LNCaP clone FGC (cell line): ENCODE measurements around the gene CDH12.

Source experiments
- DNase-seq: peaks from one replicate; pipeline ENCODE4 v3.0.0-alpha.2; 2011; ENCODE audit warnings: low read depth
- H3K4me3 ChIP-seq: 2 replicates; pipeline ENCODE4 v1.5.1; 2011; ENCODE audit warnings: mild to moderate bottlenecking, low read depth, low read length, control low read depth
- TF ChIP-seq, protein P1 (sequence below): IDR thresholded peaks from 2 replicates; pipeline ENCODE4 v1.5.1; 2012; ENCODE audit warnings: mild to moderate bottlenecking; ENCODE audit not compliant: control insufficient read depth, insufficient read depth; ENCODE audit errors: extremely low read depth

CDH12 gene

DNA sequence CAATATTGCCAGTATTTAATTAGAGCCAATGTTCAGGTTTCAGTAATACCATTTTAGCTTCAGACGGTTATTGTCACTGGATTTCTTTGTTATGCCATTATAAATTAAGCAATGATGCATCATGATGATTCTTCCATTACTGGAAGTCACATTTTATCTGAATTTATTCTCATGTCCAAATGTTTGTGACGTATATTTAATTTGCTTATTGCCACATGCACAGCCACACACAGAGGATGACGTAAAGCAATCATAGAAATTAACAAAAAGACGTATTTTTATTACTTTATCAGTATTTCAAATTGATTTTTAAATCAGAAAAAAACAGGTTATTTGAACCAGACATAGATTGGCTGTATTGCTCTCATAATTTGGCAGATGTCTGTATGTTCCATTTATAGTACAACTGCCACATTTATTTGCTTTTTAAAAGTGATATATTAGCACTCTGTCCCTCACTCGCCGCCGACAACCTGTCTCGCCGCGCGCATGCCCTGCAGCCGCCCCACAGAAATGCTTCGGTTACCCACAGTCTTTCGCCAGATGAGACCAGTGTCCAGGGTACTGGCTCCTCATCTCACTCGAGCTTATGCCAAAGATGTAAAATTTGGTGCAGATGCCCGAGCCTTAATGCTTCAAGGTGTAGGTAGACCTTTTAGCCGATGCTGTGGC is 970.9 kb downstream of the CDH12 start:
- no peak overlapping the region for H3K4me3 ChIP-seq
- TF ChIP-seq, protein P1, sequence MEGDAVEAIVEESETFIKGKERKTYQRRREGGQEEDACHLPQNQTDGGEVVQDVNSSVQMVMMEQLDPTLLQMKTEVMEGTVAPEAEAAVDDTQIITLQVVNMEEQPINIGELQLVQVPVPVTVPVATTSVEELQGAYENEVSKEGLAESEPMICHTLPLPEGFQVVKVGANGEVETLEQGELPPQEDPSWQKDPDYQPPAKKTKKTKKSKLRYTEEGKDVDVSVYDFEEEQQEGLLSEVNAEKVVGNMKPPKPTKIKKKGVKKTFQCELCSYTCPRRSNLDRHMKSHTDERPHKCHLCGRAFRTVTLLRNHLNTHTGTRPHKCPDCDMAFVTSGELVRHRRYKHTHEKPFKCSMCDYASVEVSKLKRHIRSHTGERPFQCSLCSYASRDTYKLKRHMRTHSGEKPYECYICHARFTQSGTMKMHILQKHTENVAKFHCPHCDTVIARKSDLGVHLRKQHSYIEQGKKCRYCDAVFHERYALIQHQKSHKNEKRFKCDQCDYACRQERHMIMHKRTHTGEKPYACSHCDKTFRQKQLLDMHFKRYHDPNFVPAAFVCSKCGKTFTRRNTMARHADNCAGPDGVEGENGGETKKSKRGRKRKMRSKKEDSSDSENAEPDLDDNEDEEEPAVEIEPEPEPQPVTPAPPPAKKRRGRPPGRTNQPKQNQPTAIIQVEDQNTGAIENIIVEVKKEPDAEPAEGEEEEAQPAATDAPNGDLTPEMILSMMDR, result no peak
- no peak for DNase-seq

DNA sequence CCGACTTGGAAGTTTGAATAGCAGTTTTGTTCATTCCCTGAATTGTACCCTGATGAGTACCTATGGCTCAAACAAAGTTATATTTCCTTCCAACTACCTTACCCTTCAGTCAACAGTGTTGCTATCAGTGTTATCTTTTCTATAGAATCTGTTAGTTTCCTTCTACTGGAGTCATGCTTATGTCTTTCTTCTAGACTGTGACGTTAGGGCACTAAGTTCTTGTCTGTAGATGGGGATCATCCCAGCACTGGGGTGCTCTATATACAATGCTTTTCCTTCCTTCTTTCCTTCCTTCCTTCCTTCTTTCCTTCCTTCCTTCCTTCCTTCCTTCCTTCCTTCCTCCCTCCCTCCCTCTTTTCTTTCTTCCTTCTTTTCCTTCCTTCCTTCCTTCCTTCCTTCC is 973.0 kb downstream of the CDH12 start:
- TF ChIP-seq, protein P1, result no peak
- no peak overlapping the region for H3K4me3 ChIP-seq

DNA sequence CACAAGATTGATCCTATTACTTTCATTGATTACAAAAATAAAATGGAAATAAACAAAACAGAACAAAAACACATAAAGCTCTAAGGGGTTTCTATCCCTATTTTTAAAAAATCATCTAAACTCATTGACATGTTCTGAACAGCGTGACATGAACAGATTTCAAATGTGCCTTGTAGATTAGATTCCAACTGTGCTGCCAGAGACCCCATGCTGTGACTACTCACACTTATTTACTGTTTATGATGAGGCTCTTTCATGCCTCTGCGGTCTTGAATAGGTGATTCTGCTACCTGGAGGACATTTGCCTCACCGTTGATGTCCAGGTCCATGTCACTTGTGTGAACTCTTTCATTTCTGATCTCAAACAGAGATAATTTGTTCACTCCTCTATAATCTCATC is 990.2 kb downstream of the CDH12 start:
- DNase-seq, result no peak
- no peak overlapping the region for H3K4me3 ChIP-seq
- TF ChIP-seq, protein P1, result no peak

More for the DNA sequence above, 973.0 kb downstream of the CDH12 start:
- DNase-seq, result no peak

DNA sequence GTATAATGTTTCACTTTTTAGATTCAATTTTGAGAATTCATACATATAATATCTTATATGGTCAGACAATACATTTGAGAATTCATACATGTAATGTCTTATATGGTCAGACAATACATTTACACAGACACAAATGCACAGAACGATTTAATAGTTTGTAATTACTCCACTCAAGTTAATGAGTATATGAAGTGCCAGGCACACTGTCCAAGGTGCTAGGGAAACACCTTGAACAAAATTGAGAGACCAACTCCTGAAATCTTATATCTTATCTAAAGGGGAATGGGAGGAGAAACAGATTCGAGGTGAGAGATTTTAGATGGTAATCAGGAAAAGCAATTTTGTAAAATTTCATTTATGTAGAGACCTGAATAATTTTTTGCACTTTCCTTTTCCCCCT is 994.7 kb downstream of the CDH12 start:
- no peak for DNase-seq
- H3K4me3 ChIP-seq, result no peak overlapping the region
- TF ChIP-seq, protein P1, result no peak

DNA sequence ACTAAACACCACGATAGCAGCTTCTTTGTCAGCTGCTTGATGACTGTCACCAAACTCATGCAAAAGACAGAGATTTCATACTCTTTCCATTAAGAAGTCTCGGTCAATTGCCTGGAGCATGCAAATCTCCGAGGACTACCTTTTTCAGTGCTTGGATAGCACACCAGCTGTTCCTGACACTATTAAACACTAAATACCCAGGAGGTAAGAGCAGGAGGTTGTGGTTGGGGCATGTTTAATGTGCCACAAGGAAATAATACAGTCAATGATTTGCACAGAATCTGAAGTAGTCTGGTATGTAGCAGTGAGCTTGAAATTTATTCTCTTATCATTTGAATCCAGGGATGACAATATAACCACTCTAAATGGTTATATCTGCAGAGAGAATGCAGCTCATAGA is 996.2 kb downstream of the CDH12 start:
- H3K4me3 ChIP-seq, result no peak overlapping the region
- TF ChIP-seq, protein P1, result no peak
- DNase-seq, result no peak

DNA sequence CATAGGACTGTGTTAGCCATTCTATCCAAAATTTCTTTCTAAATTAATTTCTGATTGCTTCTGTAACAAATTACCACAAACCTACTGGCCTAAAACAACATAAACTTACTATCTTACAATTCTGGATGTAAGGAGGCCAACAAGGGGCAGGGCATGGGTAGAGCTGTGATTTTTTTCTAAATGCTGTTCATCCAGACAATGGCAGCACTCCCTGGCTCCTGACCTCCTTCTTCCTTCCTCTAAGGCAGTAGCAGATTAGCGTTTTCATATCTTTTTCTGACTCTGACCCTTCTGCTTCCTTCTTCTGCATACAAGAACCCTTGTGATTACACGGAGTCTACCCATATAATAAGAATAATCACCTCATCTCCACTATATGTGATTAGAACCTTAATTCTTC is 1005.8 kb downstream of the CDH12 start:
- H3K4me3 ChIP-seq, result no peak overlapping the region
- TF ChIP-seq, protein P1, result no peak
- no peak for DNase-seq

DNA sequence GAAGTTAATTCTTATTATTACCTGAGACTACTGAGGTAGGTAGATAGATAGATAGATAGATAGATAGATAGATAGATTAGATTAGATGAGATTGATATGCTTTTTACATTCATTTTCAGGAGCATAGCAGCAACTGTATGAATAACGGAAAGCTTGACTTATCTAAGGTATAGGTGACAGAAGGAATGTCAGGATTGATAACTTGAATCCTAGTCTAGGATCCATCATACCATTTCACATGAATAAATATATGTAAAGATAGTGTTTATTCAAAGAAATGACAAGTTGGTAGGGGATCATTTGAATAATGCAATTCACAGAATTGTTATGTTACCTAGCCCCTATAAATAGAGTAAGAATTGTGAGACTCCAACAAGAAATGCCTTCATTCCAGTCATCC is 1008.2 kb downstream of the CDH12 start:
- H3K4me3 ChIP-seq, result no peak overlapping the region
- DNase-seq, result no peak
- TF ChIP-seq, protein P1, result no peak
